GM12864 (cell line): ENCODE measurements around the gene FBXO3.
"Not testable (repeated sequence)": the region's sequence is repeated elsewhere in the genome, so short reads cannot be mapped to it uniquely, and the experiment has no call there.

Experiments
- DNase-seq: peaks from one replicate; pipeline ENCODE4 v3.0.0-alpha.2; 2011; ENCODE audit warnings: low read depth
- H3K4me3 ChIP-seq: 2 replicates; pipeline ENCODE4 v1.5.1; 2011; ENCODE audit warnings: mild to moderate bottlenecking, low read depth, low read length, control low read depth
- CTCF ChIP-seq: IDR thresholded peaks from 2 replicates; pipeline ENCODE4 v1.5.1; 2011; ENCODE audit warnings: low read depth, mild to moderate bottlenecking, moderate library complexity, low read length, control low read depth, inconsistent platforms; ENCODE audit errors: missing control alignments

Gene FBXO3

DNA sequence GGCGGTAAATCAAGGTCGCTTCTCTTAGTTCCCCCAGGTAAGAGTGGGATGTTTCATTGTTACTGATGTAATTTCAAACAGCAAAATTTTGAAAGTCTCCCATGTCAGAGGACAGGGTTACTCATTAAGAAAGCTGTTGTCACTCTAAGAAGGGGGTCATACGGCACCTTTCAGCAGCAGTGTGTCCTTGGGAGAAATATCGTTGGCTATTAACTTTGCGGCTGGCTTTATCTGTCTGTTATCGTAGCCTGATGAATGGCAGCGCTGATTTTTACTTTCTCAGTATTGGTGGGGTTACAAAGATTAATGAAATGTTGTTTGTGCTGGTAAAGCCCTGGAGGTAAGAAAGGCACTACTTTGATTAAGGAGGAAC lies 27.5 kb upstream of the FBXO3 start:
- TF ChIP-seq CTCF, result no peak
- H3K4me3 ChIP-seq, result no peak overlapping the region

DNA sequence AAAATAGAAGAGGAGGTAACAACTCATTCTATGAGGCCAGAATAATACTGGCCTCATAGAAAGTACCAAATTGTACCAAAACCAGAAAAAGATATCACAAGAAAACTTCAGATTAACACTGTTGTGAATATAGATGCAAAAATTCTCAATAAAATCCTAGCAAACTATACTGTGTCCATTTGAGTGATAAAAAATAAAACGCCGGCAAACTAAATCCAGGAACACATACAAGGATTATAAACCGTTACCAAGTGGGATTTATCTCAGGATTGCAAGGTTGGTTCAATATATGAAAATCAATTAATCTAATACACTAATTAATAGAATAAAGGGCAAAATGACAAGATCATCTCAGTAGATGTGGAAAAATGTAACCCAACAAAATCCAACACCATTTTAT lies 23.6 kb upstream of the FBXO3 start:
- no peak for TF ChIP-seq CTCF
- no peak overlapping the region for H3K4me3 ChIP-seq
- DNase-seq, result no peak

More for the DNA sequence above, 27.5 kb upstream of the FBXO3 start:
- no peak for DNase-seq

GRCh38 chr11:33790040-33790439 lies 15.7 kb upstream of the FBXO3 start:
- no peak for TF ChIP-seq CTCF
- H3K4me3 ChIP-seq, result no peak overlapping the region
- no peak for DNase-seq

- not testable (repeated sequence) for DNase-seq
These were observed 13.8 kb upstream of the FBXO3 start for GRCh38 chr11:33788095-33788494.

DNA sequence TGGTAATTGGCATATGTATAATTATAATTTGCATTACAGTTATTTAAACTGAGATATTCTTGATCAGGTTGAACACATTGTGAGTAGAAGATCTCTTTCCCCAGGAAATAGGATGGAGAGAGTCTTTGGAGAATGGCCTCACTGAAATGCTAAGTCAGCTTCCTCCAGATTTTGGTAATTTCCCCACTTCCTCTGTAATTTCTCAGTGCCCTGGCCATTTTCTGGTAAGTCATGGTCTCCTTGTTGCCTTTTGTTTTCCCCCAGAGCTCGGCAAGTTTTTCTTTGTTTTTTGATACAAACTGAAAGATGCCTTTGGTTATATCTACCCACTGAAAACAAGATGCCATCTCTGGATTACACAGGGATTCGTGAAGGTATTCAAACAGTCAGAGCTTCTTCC lies 12.8 kb upstream of the FBXO3 start:
- no peak overlapping the region for H3K4me3 ChIP-seq
- no peak for DNase-seq
- TF ChIP-seq CTCF, result no peak

More at GRCh38 chr11:33788095-33788494, 13.8 kb upstream of the FBXO3 start:
- H3K4me3 ChIP-seq, result not testable (repeated sequence)

- DNase-seq, result no peak
- TF ChIP-seq CTCF, result no peak
- H3K4me3 ChIP-seq, result no peak overlapping the region
These were observed 11.3 kb upstream of the FBXO3 start for GRCh38 chr11:33785609-33786008.

GRCh38 chr11:33779849-33780528 lies 5.7 kb upstream of the FBXO3 start:
- TF ChIP-seq CTCF, result no peak
- no peak overlapping the region for H3K4me3 ChIP-seq

More at GRCh38 chr11:33779849-33780528, 5.7 kb upstream of the FBXO3 start:
- DNase-seq, result no peak
